Stomach (tissue), 9 donors: Measurements from ENCODE around the gene FCRLA. TPM values are rescaled to one million over a fixed set of nuclear protein-coding genes. Genes with fewer than 3 reads are reported as not detected.

Experiments used
- DNase-seq, 2 donors: peaks; one replicate each; pipeline versions ENCODE4 v3.0.0 to v3.0.0-alpha.2; 2013 to 2019
- H3K27ac ChIP-seq, 5 donors: fragments of 200-600 bp in 4 of 5; sonication (generic) in 4 of 5; one replicate each; pipeline ENCODE4 v1.5.1; 2013 to 2019; ENCODE audit warnings: mild to moderate bottlenecking in 1 of 5, moderate library complexity in 1 of 5
- H3K27me3 ChIP-seq, 3 donors: fragments of 200-600 bp; sonication (generic); one replicate each; pipeline ENCODE4 v1.5.1; 2017 to 2019; ENCODE audit warnings: mixed run types in 1 of 3
- H3K36me3 ChIP-seq, 4 donors: fragments of 200-600 bp; sonication (generic); 1 replicate in 3 of 4; 2 replicates in 1 of 4; pipeline ENCODE4 v1.5.1; 2016 to 2019
- H3K4me1 ChIP-seq, 4 donors: fragments of 200-600 bp; sonication (generic); one replicate each; pipeline ENCODE4 v1.5.1; 2016 to 2019
- H3K4me3 ChIP-seq, 4 donors: fragments of 200-600 bp; sonication (generic) in 3 of 4; one replicate each; pipeline ENCODE4 v1.5.1; 2016 to 2019; ENCODE audit warnings: mild to moderate bottlenecking in 1 of 4
- H3K9me3 ChIP-seq, 4 donors: fragments of 200-600 bp; sonication (generic); one replicate each; pipeline ENCODE4 v1.5.1; 2016 to 2019
- CTCF ChIP-seq, 7 experiments: fragments of 450-650 bp in 4 of 7; fragments of 200-600 bp in 3 of 7; sonication (generic) in 3 of 7; IDR thresholded peaks; one replicate each; pipeline ENCODE4 v1.5.1; 2016 to 2019; ENCODE audit warnings: antibody characterized with exemption in 7 of 7, control low read depth in 2 of 7, mild to moderate bottlenecking in 1 of 7
- EP300 ChIP-seq: sonication (generic); formaldehyde crosslinking; IDR thresholded peaks from one replicate; pipeline ENCODE4 v1.6.1; 2017; ENCODE audit warnings: antibody characterized with exemption
- POLR2A ChIP-seq, 4 donors: fragments of 450-650 bp; IDR thresholded peaks; one replicate each; pipeline ENCODE4 v1.6.1; 2016; ENCODE audit warnings: antibody characterized with exemption in 4 of 4, control low read depth in 2 of 4, mild to moderate bottlenecking in 1 of 4, moderate library complexity in 1 of 4
- POLR2AphosphoS5 ChIP-seq, 3 donors: sonication (generic); formaldehyde crosslinking; IDR thresholded peaks; one replicate each; pipeline ENCODE4 v1.6.1; 2016; ENCODE audit warnings: antibody characterized with exemption in 3 of 3
- WGBS, 5 donors: extraction: QIAGEN DNeasy Blood & Tissue Kit in 3 of 5; methylation state at CpG; one replicate each; pipeline versions ENCODE4 v1.1.5 to v1.1.7; 2013 to 2018; 5-methylcytosine and 5-hydroxymethylcytosine counted together
- intact Hi-C: fragments of 100-400 bp; cut with DNase I; formaldehyde crosslinking; loops from one replicate; pipeline ENCODE4 v1.15.1; 2023; ENCODE audit warnings: low total_unique reads
- polyA plus RNA-seq, 3 donors: library from polyadenylated mRNA; stranded (reverse); fragments of 200-250 nt; gene quantifications; one replicate each; pipeline ENCODE4 v1.2.3, GENCODE V29; 2013
- total RNA-seq, 5 donors: library from RNA; depleted of rRNA; stranded (reverse); fragments of >200 nt; gene quantifications; one replicate each; pipeline versions ENCODE4 v1.1.0 to v1.2.3, GENCODE V29; 2014 to 2016
- donor health status: healthy with polysubstance abuse.
- donor health status: Bipolar disorder and iron deficiency.
- donor health status: healthy.

FCRLA gene
- total and polyA plus RNA-seq, 8 donors, result 1.8 to 3.4 (median 2.6) TPM; not detected in 5

GRCh38 chr1:161705537-161705936, 1.5 kb upstream of the FCRLA start:
- H3K9me3 ChIP-seq, result no peaks in the 10 kb centered on the region
- H3K4me1 ChIP-seq, result no peaks in the 10 kb centered on the region
- no peaks in the 10 kb centered on the region for H3K36me3 ChIP-seq
- intact Hi-C loops, result no loop called here
- no peak for DNase-seq
- WGBS, 5 donors, result 74 to 95% (median 81%) methylated on average over 4 of the region's 4 CpGs
- H3K27me3 ChIP-seq, result no peaks in the 10 kb centered on the region
- TF ChIP-seq POLR2A (IDR thresholded peaks at IDR 0.05), result no peak
- no peak overlapping the region for H3K27ac ChIP-seq
- no peak overlapping the region for H3K4me3 ChIP-seq

GRCh38 chr1:161706113-161706481, 932 bp upstream of the FCRLA start:
- H3K4me1 ChIP-seq, result no peaks in the 10 kb centered on the region
- no peak overlapping the region for H3K27ac ChIP-seq
- WGBS, 5 donors, result 76 to 82% (median 80%) methylated on average over 3 of the region's 3 CpGs
- H3K4me3 ChIP-seq, result no peak overlapping the region
- no peaks in the 10 kb centered on the region for H3K9me3 ChIP-seq
- TF ChIP-seq POLR2AphosphoS5 (IDR thresholded peaks at IDR 0.05), result no peak
- no peak for TF ChIP-seq CTCF (IDR thresholded peaks at IDR 0.05)
- TF ChIP-seq EP300, result no peak
- no peak for TF ChIP-seq POLR2A (IDR thresholded peaks at IDR 0.05)
- peaks cover 0 to 5% (median 0%) of the 10 kb centered on the region in 3 donors for H3K27me3 ChIP-seq
- no peaks in the 10 kb centered on the region for H3K36me3 ChIP-seq
- no peak for DNase-seq
- intact Hi-C loops, result no loop called here

- no peak overlapping the region for H3K27ac ChIP-seq
- no peak overlapping the region for H3K4me3 ChIP-seq
- TF ChIP-seq EP300 (no peak), POLR2AphosphoS5 (IDR thresholded peaks at IDR 0.05) (no peak), CTCF (IDR thresholded peaks at IDR 0.05) (no peak), POLR2A (IDR thresholded peaks at IDR 0.05) (no peak)
- H3K36me3 ChIP-seq, result no peaks in the 10 kb centered on the region
- H3K27me3 ChIP-seq, result peaks cover 0 to 14% (median 0%) of the 10 kb centered on the region in 3 donors
- WGBS, 5 donors, result 60 to 86% (median 78%) methylated on average over 2 of the region's 2 CpGs
- no peak for DNase-seq
- no peaks in the 10 kb centered on the region for H3K9me3 ChIP-seq
- intact Hi-C loops, result no loop called here
- no peaks in the 10 kb centered on the region for H3K4me1 ChIP-seq
These were observed 474 bp downstream of the FCRLA start for GRCh38 chr1:161707503-161707902.

- Histone ChIP-seq H3K36me3 (no peaks in the 10 kb centered on the region), H3K4me1 (no peaks in the 10 kb centered on the region), H3K4me3 (no peak overlapping the region), H3K9me3 (no peaks in the 10 kb centered on the region), H3K27ac (no peak overlapping the region), H3K27me3 (peaks cover 0 to 27% (median 0%) of the 10 kb centered on the region in 3 donors)
- intact Hi-C loops, result no loop called here
- TF ChIP-seq EP300 (no peak), CTCF (IDR thresholded peaks at IDR 0.05) (no peak)
- 68 to 80% (median 73%) methylated on average over 4 of the region's 4 CpGs for WGBS, 5 donors
- DNase-seq, result no peak
These were observed 2.3 kb downstream of the FCRLA start for GRCh38 chr1:161709373-161709772.

- H3K36me3 ChIP-seq, result no peaks in the 10 kb centered on the region
- TF ChIP-seq CTCF (IDR thresholded peaks at IDR 0.05) (no peak), EP300 (no peak), POLR2AphosphoS5 (IDR thresholded peaks at IDR 0.05) (no peak), POLR2A (IDR thresholded peaks at IDR 0.05) (no peak)
- no peak overlapping the region for H3K27ac ChIP-seq
- H3K27me3 ChIP-seq, result peaks cover 0 to 37% (median 0%) of the 10 kb centered on the region in 3 donors
- DNase-seq, result no peak
- intact Hi-C loops, result no loop called here
- WGBS, 5 donors, result 72 to 87% (median 78%) methylated on average over 4 of the region's 4 CpGs
- no peaks in the 10 kb centered on the region for H3K4me1 ChIP-seq
- H3K9me3 ChIP-seq, result no peaks in the 10 kb centered on the region
- no peak overlapping the region for H3K4me3 ChIP-seq
These were observed 3.5 kb downstream of the FCRLA start for GRCh38 chr1:161710560-161710959.
